ENCODE data around the gene CCDC177. TPM values are rescaled to one million over a fixed set of nuclear protein-coding genes. Genes with fewer than 3 reads are reported as not detected.

CCDC177 gene
- total and polyA plus RNA-seq, 2 of the 8 experiments (the other 6 are each of a cell fraction or from before 2014, with no cell fraction given) = 0.62 to 2.8 TPM

DNA sequence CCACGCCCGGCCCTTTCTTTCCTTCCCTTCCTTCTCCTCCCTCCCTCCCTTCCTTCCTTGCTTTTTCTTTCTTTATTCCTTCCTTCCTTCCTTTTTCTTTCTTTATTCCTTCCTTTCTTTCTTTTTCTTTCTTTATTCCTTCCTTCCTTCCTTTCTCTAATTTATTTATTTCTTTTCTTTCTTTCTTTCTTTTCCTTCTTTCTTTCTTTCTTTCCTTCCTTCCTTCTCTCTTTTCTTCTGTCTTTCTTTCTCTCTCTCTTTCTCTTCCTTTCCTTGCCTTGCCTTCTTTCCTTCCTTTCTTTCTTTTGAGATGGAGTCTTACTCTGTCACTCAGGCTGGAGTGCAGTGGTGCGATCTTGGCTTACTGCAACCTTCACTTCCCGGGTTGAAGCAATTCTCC, 15.9 kb downstream of the CCDC177 start (continued):
- TF ChIP-seq SIRT6 (IDR thresholded peaks at IDR 0.05; ENCODE audit: low read length) (no peak), CBX8 (IDR thresholded peaks at IDR 0.05; ENCODE audit: borderline replicate concordance, low read depth, low read length) (no peak), BRCA1 (IDR thresholded peaks at IDR 0.05; ENCODE audit: low read depth, low read length) (no peak)
